Measurements from ENCODE around the gene TSPAN18.

Gene TSPAN18

GRCh38 chr11:44828296-44828695 lies 101.5 kb downstream of the TSPAN18 start:
- no peak for DNase-seq

GRCh38 chr11:44829838-44830237 lies 103.1 kb downstream of the TSPAN18 start:
- no peak for DNase-seq

DNA sequence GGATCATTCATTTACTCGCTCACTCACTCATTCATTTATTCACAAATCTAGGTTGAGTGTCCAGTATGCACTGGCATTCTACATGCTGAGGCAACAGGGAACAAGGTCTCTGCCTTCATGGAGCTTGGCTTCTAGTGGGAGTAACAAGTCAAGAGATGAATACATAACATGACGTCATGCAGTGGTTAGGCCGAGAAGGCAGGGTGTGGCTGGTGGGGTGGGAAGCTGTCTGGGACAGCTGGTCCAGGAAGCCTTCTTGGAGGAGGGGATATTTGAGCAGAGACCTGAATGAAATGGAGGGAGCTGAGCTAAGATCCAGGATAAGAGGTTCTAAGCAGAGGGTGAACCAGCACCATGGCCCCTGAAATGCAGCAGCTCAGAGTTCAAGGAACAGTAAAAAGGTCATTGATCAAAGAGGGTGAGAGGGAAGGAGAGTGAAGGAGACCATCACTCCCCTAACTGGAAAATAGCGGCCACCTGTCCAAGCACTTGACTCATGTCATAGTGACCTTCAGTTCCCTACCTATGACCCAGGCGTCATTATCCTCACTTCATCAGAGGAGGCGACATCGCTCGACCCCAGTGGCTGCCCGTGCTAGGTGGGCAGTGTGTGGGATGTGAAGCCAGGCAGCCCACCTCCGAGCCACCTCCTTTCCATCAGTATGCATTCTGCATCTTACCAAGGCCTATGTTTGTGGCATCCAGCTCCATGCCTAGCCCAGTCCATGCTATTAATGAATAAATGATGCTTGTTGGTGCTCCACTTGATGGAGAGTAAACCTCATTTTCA lies 105.0 kb downstream of the TSPAN18 start:
- no peak for DNase-seq

DNA sequence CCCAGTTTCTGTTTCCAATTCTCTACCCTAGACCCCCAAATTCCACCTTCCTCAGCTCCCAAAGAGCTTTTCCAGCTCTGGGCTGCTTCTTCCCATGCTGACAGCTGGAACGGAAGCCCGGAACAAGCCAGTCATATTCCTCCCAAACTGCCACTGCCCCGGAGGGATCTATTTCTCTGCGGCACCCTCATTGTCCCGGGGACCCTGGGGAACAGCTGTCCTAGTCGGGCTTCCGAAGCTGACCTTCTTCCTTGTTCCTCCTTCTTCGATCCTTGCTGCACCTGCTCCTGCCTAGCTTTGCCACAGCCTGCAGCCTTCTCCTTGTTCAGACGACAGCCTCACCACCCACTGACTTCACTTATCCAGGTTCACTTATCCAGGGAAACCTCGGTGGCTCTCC lies 105.7 kb downstream of the TSPAN18 start:
- DNase-seq: no peak

DNA sequence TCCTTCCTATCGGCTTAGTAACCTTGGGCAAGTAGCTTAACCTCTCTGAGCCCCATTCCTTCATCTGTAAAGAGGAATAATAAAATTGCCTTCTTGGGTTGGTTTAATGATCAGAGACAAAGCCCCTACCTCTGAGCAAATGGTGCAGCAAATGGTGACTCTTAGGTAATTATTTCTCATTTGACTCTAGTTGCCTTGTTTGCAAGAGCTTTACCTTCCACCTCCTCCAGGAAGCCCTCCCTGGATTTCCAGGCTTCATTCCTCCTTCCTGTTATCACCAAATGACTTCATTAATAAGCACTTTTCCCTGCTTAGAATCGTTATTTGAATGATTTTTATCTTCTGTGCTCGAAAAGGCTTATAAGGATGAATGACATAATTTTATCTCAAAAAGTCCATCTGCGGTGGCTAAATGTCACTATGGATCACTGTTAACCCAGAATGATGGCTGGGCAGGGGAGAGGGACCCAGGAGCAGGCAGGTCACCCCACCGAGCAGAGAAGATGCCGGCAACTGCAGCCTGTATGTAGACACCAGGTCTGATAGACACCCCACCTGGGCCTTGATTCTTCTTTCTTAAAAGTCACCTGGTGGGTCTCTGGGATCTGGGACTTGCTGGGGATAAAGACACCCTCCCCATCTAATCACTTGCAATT lies 106.6 kb downstream of the TSPAN18 start:
- no peak for DNase-seq

- DNase-seq: no peak
Measured at GRCh38 chr11:44833877-44834452, 107.2 kb downstream of the TSPAN18 start.

GRCh38 chr11:44834846-44835245 lies 108.1 kb downstream of the TSPAN18 start:
- DNase-seq: no peak

GRCh38 chr11:44835296-44835695 lies 108.5 kb downstream of the TSPAN18 start:
- no peak for DNase-seq

- no peak for DNase-seq
Measured at GRCh38 chr11:44835938-44836337, 109.2 kb downstream of the TSPAN18 start.

DNA sequence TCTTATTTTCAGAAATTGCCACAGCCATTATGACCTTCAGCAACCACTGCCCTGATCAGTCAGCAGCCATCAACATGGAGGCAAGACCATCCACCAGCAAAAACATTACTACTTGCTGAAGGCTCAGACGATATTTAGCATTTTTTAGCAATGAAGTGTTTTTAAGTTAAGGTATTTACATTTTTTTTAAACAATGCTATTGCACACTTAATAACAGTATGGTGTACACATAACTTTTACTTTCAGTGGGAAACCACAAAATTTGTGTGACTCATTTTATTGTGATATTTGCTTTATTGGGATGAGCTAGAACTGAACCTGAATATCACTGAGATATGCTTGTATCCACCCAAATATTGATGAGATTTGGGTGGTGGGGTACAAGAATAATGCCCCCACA lies 110.9 kb downstream of the TSPAN18 start:
- DNase-seq: no peak

- no peak for DNase-seq
Measured at GRCh38 chr11:44839458-44840084, 112.8 kb downstream of the TSPAN18 start.

GRCh38 chr11:44840085-44840478 lies 113.3 kb downstream of the TSPAN18 start:
- no peak for DNase-seq

DNA sequence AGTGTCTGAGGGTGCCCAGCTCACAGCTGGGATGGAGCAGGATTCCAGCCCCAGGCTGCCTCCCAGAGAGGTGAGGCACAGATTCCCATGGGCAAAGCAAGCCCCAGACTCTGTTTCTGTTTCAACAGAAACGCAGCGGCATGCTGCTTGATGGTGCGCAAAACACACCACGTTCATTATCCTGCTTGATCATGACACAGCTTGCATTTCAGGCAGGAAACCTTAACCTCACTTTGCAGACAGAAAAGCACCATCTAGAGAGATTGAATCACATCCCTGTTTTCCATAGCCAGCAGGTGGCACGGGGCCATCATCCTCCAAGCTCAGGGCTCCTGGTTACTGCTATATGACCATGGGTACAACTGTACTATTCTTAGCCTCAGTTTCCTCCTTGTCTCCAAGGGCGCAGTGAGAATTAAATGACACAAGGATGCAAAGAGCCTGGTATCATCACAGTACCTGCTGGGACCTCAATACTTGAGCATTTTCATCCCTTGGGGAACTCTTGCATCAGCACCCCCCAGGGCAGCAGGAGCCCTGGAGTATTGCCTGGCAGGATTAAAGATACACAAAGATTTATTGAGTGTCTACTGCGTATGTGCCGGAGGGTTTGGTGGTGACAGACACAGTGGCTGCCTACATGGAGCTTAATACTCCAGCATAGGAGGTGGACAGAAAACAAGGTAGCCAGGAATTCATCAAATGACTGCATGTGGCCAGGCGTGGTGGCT lies 113.9 kb downstream of the TSPAN18 start:
- DNase-seq: no peak

- DNase-seq: no peak
Measured at GRCh38 chr11:44842220-44842619, 115.5 kb downstream of the TSPAN18 start.

- no peak for DNase-seq
Measured at GRCh38 chr11:44846852-44847251, 120.1 kb downstream of the TSPAN18 start.

DNA sequence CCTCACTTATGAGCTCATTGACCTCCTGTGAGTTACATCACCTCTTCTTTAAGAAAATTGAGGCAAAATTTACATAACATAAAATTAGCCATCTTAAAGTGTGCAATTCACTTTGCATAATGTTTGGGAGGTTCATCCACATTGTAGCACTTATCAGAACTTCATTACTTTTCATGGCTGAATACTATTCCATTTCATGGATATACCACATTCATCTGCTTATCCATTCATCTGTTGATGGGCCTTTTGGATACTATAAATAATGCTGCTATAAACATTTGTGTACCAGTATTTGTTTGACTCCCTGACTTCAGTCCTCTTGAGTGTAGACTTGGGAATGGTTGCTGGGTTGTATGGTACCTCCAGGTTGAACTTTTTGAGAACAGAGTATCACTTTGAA lies 120.6 kb downstream of the TSPAN18 start:
- DNase-seq: no peak

GRCh38 chr11:44848203-44848962 lies 121.6 kb downstream of the TSPAN18 start:
- no peak for DNase-seq

GRCh38 chr11:44848963-44849350 lies 122.2 kb downstream of the TSPAN18 start:
- DNase-seq: no peak

DNA sequence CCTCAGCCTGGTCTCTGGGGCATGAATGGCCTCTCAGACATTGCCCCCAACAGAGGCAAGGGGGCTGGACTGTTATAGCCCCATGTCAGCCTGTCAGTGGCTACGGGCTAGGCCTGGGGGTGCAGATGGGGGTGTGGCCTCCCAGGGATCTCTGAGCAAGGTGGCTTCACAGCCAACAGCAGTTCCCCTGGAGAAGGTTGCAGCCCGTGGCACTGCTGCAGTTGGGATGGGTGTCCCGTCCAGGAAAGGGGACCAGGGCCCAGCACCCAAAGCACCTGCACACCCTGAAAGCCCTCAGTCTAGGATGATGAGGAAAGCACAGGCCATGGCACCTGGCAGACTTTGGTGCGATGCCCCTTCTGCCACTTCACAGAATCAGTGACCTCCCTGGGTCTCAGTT lies 122.7 kb downstream of the TSPAN18 start:
- no peak for DNase-seq

GRCh38 chr11:44849922-44850321 lies 123.2 kb downstream of the TSPAN18 start:
- no peak for DNase-seq

- DNase-seq: no peak
Measured at GRCh38 chr11:44851496-44851895, 124.7 kb downstream of the TSPAN18 start.

- no peak for DNase-seq
Measured at GRCh38 chr11:44852159-44852747, 125.5 kb downstream of the TSPAN18 start.
